WTC11 (cell line): ENCODE results near the gene PHF12. TPM values are rescaled to one million over a fixed set of nuclear protein-coding genes. Genes with fewer than 3 reads are reported as not detected.

Experiments
- ATAC-seq: fragments of 200-7000 bp; cut with Tn5 transposase; 2 replicates; pipeline ENCODE4 v1.10.0; 2021; ENCODE audit warnings: mild to moderate bottlenecking, moderate library complexity
- CTCF ChIA-PET: fragments of 300-600 bp; sonication (Branson Sonifier 250); formaldehyde crosslinking; loops from one replicate; lab custom pipeline; 2021; ENCODE audit warnings: antibody characterized with exemption; lab: Charles Lee
- POLR2A ChIA-PET: fragments of 350-600 bp; sonication (Branson Sonifier 250); formaldehyde crosslinking; loops from one replicate; lab custom pipeline; 2021; ENCODE audit warnings: antibody characterized with exemption; lab: Charles Lee
- DNase-seq: peaks from one replicate; pipeline ENCODE4 v3.0.0; 2021; ENCODE audit warnings: low spot score
- H3K27ac Mint-ChIP-seq: 2 replicates; pipeline ENCODE4 v1.8.0; 2021; ENCODE audit warnings: mixed read lengths
- H3K27me3 Mint-ChIP-seq: 2 replicates; pipeline ENCODE4 v1.8.0; 2021; ENCODE audit warnings: low read depth, mild to moderate bottlenecking, moderate library complexity, mixed read lengths
- H3K36me3 Mint-ChIP-seq: 2 replicates; pipeline ENCODE4 v1.8.0; 2021; ENCODE audit warnings: mixed read lengths
- H3K4me1 Mint-ChIP-seq: 2 replicates; pipeline ENCODE4 v1.8.0; 2022; ENCODE audit warnings: mixed read lengths
- H3K4me3 Mint-ChIP-seq: 2 replicates; pipeline ENCODE4 v1.8.0; 2021; ENCODE audit warnings: mild to moderate bottlenecking, moderate library complexity, mixed read lengths
- H3K9me3 Mint-ChIP-seq: 2 replicates; pipeline ENCODE4 v1.8.0; 2021; ENCODE audit warnings: mixed read lengths
- CBFB ChIP-seq: sonication (generic); formaldehyde crosslinking; IDR thresholded peaks from 2 replicates; pipeline ENCODE4 v1.8.1; 2022; ENCODE audit warnings: mild to moderate bottlenecking, low read depth, missing genetic modification reagents
- CREM ChIP-seq: sonication (generic); formaldehyde crosslinking; IDR thresholded peaks from 2 replicates; pipeline ENCODE4 v1.8.1; 2022; ENCODE audit warnings: mild to moderate bottlenecking, missing genetic modification reagents, moderate library complexity
- FOXP1 ChIP-seq: sonication (generic); formaldehyde crosslinking; IDR thresholded peaks from 2 replicates; pipeline ENCODE4 v1.8.0; 2022; ENCODE audit warnings: missing genetic modification reagents, mild to moderate bottlenecking, moderate library complexity, borderline replicate concordance
- GTF2I ChIP-seq: fragments of 250-450 bp; sonication (Bioruptor Pico); conservative IDR thresholded peaks from 2 replicates; pipeline ENCODE4 v1.4.0; 2021; ENCODE audit warnings: mild to moderate bottlenecking
- NFYB ChIP-seq: sonication (generic); formaldehyde crosslinking; conservative IDR thresholded peaks from 2 replicates; pipeline ENCODE4 v1.8.0; 2022; ENCODE audit warnings: low read depth, missing genetic modification reagents
- NR1H2 ChIP-seq: sonication (generic); formaldehyde crosslinking; IDR thresholded peaks from 2 replicates; pipeline ENCODE4 v1.9.0; 2021; ENCODE audit warnings: mild to moderate bottlenecking, moderate library complexity, missing genetic modification reagents
- PRDM15 ChIP-seq: sonication (generic); formaldehyde crosslinking; IDR thresholded peaks from 2 replicates; pipeline ENCODE4 v1.8.0; 2022; ENCODE audit warnings: missing genetic modification reagents
- SP1 ChIP-seq: sonication (generic); formaldehyde crosslinking; conservative IDR thresholded peaks from 2 replicates; pipeline ENCODE4 v1.8.1; 2022; ENCODE audit warnings: missing genetic modification reagents
- USF1 ChIP-seq: sonication (generic); formaldehyde crosslinking; IDR thresholded peaks from 2 replicates; pipeline ENCODE4 v1.8.0; 2022; ENCODE audit warnings: mild to moderate bottlenecking, missing genetic modification reagents
- USF2 ChIP-seq: sonication (generic); formaldehyde crosslinking; IDR thresholded peaks from 2 replicates; pipeline ENCODE4 v1.8.1; 2023; ENCODE audit warnings: mild to moderate bottlenecking, missing genetic modification reagents, moderate library complexity
- ZNF138 ChIP-seq: sonication (generic); formaldehyde crosslinking; conservative IDR thresholded peaks from 2 replicates; pipeline ENCODE4 v1.8.1; 2022; ENCODE audit warnings: mild to moderate bottlenecking, moderate library complexity, missing genetic modification reagents
- ZNF263 ChIP-seq: sonication (generic); formaldehyde crosslinking; IDR thresholded peaks from 2 replicates; pipeline ENCODE4 v1.8.1; 2022; ENCODE audit warnings: low read depth, mild to moderate bottlenecking, moderate library complexity, missing genetic modification reagents
- ZNF423 ChIP-seq: fragments of 250-450 bp; sonication (Bioruptor Pico); IDR thresholded peaks from 2 replicates; pipeline ENCODE4 v2.1.2; 2022; ENCODE audit warnings: mild to moderate bottlenecking, moderate library complexity
- total RNA-seq: library from RNA; stranded (reverse); gene quantifications from 3 replicates; pipeline ENCODE4 v1.2.3, GENCODE V29; 2021
- TF ChIP-seq, protein P1 (sequence below): sonication (generic); formaldehyde crosslinking; IDR thresholded peaks from 2 replicates; pipeline ENCODE4 v1.8.0; 2022; ENCODE audit warnings: mild to moderate bottlenecking, missing genetic modification reagents
- TF ChIP-seq, protein P2 (sequence below): fragments of 250-450 bp; sonication (Bioruptor Pico); IDR thresholded peaks from 2 replicates; pipeline ENCODE4 v1.8.0; 2021; ENCODE audit warnings: mild to moderate bottlenecking
- TF ChIP-seq, protein P3 (sequence below): sonication (generic); formaldehyde crosslinking; IDR thresholded peaks from 2 replicates; pipeline ENCODE4 v1.8.1; 2023; ENCODE audit warnings: mild to moderate bottlenecking, missing genetic modification reagents, borderline replicate concordance

Gene PHF12
- total RNA-seq, 1 experiment from 2014 or later = 69.8 TPM

- ChIA-PET CTCF (interaction anchor here (0.6 to 5.0 kb wide), 17 partner anchors 10 to 259 kb away, joined by 3 to 36 read pairs (median 3); partner anchors contain the start of gene PIPOX), POLR2A (interaction anchor here (0.9 to 1.1 kb wide), 2 partner anchors 15 to 18 kb away, joined by 3 to 4 read pairs; no protein-coding TSS in a partner anchor)
- H3K4me3 Mint-ChIP-seq = peak overlapping the region; percentile 31
These were observed 34.8 kb upstream of the PHF12 start for GRCh38 chr17:28985950-28986713.

More at GRCh38 chr17:28985950-28986713, 34.8 kb upstream of the PHF12 start:
- no peak overlapping the region for H3K27ac Mint-ChIP-seq
- TF ChIP-seq ZNF423 (CRISPR knock-in tag) = peak; percentile 92
- TF ChIP-seq ZNF263 (CRISPR knock-in tag) = peak; percentile 86; the same call in 1 of the 2 replicates
- TF ChIP-seq, protein P1, sequence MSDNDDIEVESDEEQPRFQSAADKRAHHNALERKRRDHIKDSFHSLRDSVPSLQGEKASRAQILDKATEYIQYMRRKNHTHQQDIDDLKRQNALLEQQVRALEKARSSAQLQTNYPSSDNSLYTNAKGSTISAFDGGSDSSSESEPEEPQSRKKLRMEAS = 0 out of 2 replicates have a peak, but pooled peaks have one; percentile 11
- no peak for TF ChIP-seq NR1H2 (CRISPR knock-in tag)
- TF ChIP-seq, protein P2, sequence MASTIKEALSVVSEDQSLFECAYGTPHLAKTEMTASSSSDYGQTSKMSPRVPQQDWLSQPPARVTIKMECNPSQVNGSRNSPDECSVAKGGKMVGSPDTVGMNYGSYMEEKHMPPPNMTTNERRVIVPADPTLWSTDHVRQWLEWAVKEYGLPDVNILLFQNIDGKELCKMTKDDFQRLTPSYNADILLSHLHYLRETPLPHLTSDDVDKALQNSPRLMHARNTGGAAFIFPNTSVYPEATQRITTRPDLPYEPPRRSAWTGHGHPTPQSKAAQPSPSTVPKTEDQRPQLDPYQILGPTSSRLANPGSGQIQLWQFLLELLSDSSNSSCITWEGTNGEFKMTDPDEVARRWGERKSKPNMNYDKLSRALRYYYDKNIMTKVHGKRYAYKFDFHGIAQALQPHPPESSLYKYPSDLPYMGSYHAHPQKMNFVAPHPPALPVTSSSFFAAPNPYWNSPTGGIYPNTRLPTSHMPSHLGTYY (CRISPR knock-in tag) = no peak
- TF ChIP-seq NFYB (CRISPR knock-in tag) = no peak
- TF ChIP-seq CREM (CRISPR knock-in tag) = 0 out of 2 replicates have a peak, but pooled peaks have one; percentile 46
- TF ChIP-seq PRDM15 (CRISPR knock-in tag) = 0 out of 2 replicates have a peak, but pooled peaks have one; percentile 12
- peak; percentile 44; the same call in 1 of the 2 replicates for TF ChIP-seq FOXP1 (CRISPR knock-in tag)
- TF ChIP-seq GTF2I (CRISPR knock-in tag) = no peak
- peak; percentile 63; the same call in 1 of the 2 replicates for TF ChIP-seq CBFB (CRISPR knock-in tag)
- TF ChIP-seq USF1 (CRISPR knock-in tag) = 0 out of 2 replicates have a peak, but pooled peaks have one; percentile 29
- no peak for TF ChIP-seq USF2 (CRISPR knock-in tag)
- peak; percentile 84 for TF ChIP-seq SP1 (CRISPR knock-in tag)
- TF ChIP-seq, protein P3, sequence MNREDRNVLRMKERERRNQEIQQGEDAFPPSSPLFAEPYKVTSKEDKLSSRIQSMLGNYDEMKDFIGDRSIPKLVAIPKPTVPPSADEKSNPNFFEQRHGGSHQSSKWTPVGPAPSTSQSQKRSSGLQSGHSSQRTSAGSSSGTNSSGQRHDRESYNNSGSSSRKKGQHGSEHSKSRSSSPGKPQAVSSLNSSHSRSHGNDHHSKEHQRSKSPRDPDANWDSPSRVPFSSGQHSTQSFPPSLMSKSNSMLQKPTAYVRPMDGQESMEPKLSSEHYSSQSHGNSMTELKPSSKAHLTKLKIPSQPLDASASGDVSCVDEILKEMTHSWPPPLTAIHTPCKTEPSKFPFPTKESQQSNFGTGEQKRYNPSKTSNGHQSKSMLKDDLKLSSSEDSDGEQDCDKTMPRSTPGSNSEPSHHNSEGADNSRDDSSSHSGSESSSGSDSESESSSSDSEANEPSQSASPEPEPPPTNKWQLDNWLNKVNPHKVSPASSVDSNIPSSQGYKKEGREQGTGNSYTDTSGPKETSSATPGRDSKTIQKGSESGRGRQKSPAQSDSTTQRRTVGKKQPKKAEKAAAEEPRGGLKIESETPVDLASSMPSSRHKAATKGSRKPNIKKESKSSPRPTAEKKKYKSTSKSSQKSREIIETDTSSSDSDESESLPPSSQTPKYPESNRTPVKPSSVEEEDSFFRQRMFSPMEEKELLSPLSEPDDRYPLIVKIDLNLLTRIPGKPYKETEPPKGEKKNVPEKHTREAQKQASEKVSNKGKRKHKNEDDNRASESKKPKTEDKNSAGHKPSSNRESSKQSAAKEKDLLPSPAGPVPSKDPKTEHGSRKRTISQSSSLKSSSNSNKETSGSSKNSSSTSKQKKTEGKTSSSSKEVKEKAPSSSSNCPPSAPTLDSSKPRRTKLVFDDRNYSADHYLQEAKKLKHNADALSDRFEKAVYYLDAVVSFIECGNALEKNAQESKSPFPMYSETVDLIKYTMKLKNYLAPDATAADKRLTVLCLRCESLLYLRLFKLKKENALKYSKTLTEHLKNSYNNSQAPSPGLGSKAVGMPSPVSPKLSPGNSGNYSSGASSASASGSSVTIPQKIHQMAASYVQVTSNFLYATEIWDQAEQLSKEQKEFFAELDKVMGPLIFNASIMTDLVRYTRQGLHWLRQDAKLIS (CRISPR knock-in tag) = no peak
- TF ChIP-seq ZNF138 (CRISPR knock-in tag) = peak; percentile 75; the same call in 1 of the 2 replicates
- no peaks in the 10 kb centered on the region for H3K36me3 Mint-ChIP-seq
- H3K27me3 Mint-ChIP-seq = peaks cover 49% of the 10 kb centered on the region
- ATAC-seq (peak; percentile 82), DNase-seq (peak; percentile 70)
- H3K4me1 Mint-ChIP-seq = peaks cover 36% of the 10 kb centered on the region
- H3K9me3 Mint-ChIP-seq = no peaks in the 10 kb centered on the region
